ENCODE data around the gene SSBP1. TPM values are rescaled to one million over a fixed set of nuclear protein-coding genes. Genes with fewer than 3 reads are reported as not detected.

The SSBP1 gene
- total RNA-seq, 1 donor from 2014 or later, result 116 TPM

DNA sequence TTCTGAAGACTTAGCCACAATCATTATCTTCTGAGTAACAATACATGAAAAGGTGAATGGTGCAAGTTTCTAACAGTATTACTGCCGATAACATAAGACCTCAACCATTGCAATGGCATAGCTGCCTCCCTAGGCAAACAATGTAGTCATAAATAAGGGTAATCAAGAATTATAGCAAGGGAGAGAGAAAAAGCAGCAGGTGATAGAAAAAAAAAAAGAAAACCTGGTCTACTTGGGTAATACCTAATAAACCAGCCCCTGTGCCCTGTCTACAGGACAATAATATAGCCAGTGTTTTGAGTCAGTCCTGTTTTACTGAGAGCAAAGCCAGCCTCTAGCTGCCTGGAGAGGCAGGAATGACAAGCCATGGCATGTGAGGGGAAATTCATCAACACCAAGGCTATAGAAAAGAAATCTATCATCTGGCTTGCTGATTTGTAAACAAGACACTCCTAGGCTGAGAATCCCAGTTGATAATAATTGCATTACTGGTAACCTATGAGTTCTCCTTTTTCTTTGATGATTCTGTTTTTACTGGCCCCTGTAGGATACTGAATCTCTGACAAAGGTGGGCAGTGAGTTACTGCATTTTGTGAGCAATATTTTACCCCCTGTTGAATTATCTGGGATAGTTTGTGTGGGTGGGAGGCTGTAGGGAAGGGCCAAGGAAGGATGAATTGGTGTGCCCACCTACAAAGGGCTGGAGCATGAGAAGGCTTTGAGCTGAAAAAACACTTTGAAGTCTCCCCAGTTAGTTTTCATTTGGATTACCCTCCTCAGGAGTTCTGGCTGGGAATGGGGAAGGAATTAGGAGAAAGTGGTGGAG, 31.7 kb upstream of the SSBP1 start:
- intact Hi-C loops (cut with DNase I), result no loop called here
- no peak for ATAC-seq (ENCODE audit: poor library complexity)

DNA sequence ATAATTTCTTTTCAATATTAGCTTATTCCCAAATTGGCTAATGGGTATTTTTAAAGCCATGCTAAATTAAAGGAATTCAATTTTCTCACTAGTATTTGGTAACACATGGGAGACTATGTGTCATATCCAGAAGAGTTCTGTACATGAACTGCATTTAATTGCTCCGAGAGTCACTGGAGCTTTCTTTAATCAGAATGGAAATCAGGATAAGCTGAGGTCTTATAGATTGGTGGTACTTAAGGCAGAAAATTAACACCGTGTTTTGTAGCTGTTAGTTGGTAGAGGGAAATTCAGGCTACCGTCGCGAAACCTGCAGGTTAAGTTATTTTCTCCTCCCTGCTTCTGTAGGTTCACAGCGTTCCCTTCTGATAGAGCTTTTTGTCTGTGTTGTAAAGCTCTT, 29.8 kb upstream of the SSBP1 start, which contains the start of gene WEE2:
Gene WEE2, plus strand, starts transcription at position 3 of the 400 bp plus-strand sequence. CDS start 406 bp downstream, outside the sequence.
- ATAC-seq (ENCODE audit: poor library complexity) (no peak), DNase-seq (no peak)
- intact Hi-C loops (cut with DNase I), result no loop called here

More for the DNA sequence above, 31.7 kb upstream of the SSBP1 start:
- DNase-seq, result no peak

DNA sequence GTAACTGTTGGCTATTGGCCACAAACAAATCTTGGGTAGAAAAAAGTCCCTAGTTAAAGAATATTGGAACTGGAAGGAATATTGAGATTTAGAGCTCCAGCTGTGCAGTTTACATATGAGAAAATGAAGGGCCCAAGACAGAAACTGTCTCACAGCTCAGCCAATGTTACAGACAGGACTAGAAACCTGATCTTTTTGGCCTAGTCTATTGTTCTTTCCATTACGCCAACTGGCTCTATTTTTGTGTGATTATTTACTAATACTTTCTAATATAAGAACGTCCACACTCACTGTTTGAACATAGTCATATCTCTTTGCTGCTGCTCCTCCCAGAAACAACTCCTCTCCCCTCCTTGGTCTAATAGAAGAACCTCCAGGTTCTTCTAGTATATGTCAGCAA, 28.8 kb upstream of the SSBP1 start:
- DNase-seq (no peak), ATAC-seq (ENCODE audit: poor library complexity) (no peak)
- intact Hi-C loops (cut with DNase I), result no loop called here

DNA sequence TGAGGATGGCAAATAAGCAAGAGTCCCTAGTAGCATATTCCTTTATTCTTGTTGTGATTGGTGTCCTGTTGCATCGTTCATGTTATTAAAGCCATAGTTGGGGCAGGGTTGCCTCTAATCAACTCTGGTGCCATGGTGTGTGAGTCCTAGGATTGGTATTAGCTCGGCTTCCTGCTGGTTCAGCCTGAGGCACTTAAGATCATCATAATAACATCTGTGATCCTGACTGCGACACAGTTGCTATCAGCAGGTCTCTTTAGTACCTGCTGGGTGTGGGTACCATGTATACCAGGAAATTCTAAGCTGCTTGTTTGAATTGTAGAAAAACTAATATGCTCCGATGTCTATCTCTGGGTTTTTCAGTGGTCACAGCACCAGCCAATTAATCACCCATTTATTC, 28.4 kb upstream of the SSBP1 start:
- no peak for DNase-seq
- no peak for ATAC-seq (ENCODE audit: poor library complexity)
- intact Hi-C loops (cut with DNase I), result no loop called here

DNA sequence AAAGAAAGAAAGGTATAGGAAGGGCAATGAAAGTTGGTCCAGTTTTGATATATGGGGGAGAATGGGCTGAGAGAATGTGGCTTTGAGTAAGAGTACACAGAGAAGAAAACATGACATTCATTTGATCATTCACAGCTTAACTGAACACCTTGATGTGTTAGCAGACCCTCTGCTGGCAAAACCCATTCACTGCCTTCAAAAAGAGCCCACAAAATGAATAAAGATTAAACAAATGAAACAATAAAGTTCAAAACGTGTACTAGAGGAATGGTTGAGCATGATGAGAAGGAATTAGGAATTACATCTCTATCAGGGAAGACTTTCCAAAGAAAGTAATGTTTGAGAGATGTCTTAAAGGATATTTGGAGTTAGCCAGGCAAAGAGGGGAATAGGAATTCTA, 27.9 kb upstream of the SSBP1 start:
- intact Hi-C loops (cut with DNase I), result no loop called here

DNA sequence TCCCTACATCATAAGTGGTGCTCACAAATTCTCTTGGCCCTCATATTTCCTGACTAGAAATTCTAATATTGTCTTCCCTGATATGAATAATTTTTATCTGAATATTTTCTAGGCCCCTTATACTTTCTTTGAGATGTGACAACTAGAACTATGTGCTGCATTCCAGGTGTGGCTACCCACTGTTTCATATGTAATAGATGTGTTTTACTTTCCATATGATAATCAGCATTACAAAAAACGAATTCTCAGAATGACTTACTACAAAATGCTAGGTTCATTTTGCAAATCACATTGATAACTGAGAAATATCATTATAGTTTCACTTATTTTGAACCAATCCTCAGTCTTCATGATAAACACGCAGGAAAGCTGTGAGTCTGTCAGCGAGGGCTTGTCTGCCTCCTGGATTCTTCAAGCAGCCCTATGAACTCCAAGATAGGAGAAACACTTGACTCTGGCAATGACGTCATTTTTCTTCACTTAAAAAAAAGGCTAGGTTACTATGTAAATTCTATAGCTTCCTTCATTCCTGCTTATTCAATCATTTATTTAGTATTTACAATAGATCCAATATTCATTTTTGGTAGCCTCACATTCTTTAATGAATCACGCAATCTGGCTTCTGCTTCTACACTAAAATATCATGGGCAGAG, 25.4 kb upstream of the SSBP1 start:
- intact Hi-C loops (cut with DNase I), result no loop called here
- no peak for DNase-seq
- no peak for ATAC-seq (ENCODE audit: poor library complexity)

More for the DNA sequence above, 27.9 kb upstream of the SSBP1 start:
- no peak for DNase-seq
- ATAC-seq (ENCODE audit: poor library complexity), result no peak

DNA sequence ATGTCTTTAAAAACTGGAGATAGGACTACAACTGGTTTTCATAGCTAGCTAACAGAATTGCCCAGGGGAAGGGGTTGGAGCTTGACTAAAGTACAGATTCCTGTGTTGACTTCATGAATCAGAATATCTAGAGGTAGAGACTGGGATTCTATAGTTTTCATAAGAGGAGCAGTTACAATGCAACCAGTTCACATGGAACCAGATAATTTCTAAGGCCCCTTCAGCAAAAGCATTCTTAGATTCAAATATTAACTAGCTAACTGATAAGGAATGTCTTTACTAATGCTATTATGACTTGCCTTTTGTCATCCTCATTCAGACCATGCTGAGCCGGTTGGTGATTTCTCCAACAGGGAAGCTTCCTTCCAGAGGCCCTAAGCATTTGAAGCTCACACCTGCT, 24.3 kb upstream of the SSBP1 start:
- ATAC-seq (ENCODE audit: poor library complexity) (no peak), DNase-seq (no peak)
- intact Hi-C loops (cut with DNase I), result no loop called here

DNA sequence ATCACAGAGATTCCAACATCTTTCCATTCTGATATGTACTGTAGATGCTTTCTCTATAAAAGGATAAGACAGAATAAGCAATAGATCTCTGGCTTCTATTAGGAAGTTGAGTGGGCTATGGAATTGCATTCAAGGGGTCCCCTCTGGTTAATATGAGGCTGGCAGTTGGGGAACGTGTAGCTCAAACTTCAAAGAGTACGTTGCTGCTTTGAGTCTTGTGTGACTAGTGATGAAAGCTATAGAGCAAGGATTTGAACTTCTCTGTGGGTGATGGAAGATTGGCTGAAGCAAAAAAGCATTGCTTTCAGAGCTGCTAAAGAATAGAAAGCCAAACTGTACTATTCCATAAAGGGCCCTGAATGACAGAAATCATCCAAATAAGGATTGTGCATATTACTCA, 23.6 kb upstream of the SSBP1 start:
- no peak for ATAC-seq (ENCODE audit: poor library complexity)
- no peak for DNase-seq
- intact Hi-C loops (cut with DNase I), result no loop called here

DNA sequence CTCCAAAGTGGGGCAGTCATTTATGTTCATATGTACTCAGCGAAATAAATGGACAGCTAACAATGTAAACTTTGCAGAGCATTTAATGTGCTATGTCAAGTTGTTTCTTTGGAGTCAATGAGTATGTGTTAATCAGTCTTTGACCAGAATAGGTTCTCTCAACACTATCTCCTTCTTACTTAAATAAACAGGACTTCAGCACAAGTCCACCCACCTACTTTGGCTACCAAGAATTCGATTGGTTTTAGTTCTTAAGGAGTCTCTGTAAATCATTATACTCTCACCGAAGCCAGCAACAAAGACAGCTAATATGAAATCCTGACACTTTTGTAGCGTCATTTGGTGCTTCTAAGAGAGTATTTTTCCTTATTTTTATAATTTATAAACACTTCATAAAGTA, 23.1 kb upstream of the SSBP1 start:
- ATAC-seq (ENCODE audit: poor library complexity), result no peak
- intact Hi-C loops (cut with DNase I), result no loop called here
- no peak for DNase-seq

DNA sequence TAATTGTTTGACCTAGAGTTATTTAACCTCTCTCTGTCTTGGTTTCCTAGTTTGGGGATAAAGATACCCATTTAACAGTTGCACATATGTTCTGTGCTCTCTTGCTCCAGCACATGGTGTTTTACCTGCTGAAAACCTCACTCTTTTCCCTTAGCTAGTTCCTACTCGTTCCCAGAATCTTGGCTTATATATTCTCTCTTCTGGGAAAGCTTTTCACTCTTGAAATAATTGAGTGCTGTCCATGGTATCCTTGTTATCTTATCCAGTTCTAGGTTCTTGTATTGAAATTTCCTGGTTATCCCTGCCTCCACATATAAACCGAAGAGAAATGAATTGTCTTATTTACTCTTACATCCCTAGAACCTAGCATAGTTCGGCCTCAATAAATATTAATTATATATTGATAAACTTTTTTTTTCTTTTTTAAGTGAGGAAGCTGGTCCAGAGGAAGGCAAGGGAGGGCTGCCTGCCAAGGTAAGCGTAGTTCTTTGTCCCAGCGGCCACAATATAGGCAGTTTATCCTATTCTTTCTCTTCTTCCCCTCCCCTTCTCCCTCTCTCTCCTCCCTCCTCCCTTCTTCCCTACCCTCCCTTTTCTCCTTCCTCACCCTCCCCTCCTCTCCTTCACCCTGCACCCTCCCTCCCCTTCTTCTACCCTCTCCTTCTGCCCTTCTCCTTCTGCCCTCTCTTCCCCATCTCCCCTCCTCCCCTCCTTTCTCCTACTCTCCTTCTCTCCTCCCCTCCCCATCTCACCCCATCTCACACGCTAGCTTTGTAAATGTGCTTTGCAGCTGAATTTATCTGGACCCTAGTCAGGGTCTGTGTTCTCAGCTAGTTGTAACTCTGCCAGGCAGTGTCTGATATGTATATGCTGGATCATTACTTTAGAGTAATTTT, 22.1 kb upstream of the SSBP1 start:
- no peak for ATAC-seq (ENCODE audit: poor library complexity)
- intact Hi-C loops (cut with DNase I), result no loop called here
- no peak for DNase-seq

DNA sequence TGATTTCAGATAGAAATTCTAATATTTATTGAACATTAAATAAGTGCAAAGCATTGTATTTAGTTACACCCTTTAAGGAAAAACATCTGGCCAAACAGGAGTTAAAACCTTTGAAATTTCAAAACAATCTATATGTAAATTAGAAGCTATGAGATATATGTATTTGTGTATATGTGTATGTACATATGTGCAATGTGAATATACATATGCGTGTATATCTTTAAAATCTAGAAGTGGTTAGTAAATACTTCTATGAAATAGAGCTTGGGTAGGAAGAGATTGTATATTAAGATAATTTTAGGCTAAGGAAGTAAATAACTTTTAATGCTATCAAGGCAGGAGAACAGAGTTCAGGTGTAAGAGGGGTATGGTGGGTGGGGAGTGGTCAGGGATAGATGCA, 20.7 kb upstream of the SSBP1 start:
- no peak for ATAC-seq (ENCODE audit: poor library complexity)
- no peak for DNase-seq

DNA sequence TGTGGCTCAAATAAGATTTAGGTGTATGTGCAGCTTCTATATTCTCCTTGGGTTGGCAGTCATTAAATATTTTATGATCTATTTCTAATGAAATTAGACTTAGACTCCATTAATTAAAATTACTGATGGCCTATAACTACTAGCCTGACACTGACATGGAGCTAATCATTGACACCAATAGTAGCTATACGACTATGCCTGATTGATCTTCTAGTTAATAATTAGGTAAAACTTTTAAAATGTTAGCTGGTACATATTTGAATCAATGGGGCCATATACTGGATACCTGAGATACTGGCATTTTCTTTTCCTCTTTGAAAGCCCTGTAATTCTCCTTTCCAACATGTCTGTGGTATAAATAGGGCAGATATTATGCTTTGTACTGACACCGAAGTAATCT, 15.6 kb upstream of the SSBP1 start:
- no peak for DNase-seq
- intact Hi-C loops (cut with DNase I), result no loop called here
- no peak for ATAC-seq (ENCODE audit: poor library complexity)

More for the DNA sequence above, 20.7 kb upstream of the SSBP1 start:
- intact Hi-C loops (cut with DNase I), result no loop called here

DNA sequence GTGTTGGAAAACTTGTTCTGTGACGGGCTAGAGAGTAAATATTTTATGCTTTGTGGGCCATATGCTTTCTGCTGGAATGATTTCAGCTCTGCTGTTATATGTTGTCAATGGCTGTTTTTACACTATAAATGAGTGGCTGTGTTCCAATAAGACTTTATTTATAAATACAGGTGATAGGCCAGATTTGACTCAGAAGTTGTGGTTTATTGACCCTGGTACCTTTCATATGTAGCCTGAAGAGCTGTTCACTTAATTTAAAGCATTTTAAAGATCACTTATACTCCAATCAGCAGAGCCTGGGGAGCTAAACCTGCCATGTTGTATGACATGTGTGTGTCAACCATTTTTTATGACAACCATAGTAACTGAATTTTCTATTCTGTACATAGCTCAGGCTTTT, 9.1 kb upstream of the SSBP1 start:
- no peak for DNase-seq
- intact Hi-C loops (cut with DNase I), result no loop called here
- ATAC-seq (ENCODE audit: poor library complexity), result no peak

DNA sequence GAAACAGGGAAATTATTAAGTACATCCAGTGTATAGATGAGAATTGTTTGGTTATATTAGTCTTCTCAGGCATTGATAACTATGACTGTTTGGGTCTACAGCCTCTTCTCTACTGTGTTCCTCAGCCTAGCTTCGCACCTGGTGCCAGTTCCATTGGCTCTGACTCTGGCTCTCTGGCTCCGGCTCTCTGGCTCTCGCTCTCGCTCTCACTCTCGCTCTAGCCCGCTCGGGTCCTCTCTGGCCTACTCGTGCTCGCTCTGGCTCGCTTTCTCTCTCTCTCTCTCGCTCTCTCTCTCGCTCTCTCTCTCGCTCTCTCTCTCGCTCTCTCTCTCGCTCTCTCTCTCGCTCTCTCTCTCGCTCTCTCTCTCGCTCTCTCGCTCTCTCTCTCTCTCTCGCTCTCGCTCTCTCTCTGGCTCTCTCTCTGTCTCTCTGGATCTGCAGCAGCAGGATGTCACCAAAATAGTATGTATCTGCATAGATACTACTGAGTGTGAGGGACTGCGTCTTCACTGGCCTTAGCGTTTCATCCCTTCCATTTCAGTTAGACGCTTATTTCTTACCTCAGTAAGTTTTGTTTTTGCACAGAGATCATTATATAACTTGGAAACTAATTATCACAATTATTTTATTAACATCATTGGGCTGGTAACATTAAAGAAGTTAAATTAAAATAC, 6.5 kb upstream of the SSBP1 start:
- intact Hi-C loops (cut with DNase I), result no loop called here
- ATAC-seq (ENCODE audit: poor library complexity) (no peak), DNase-seq (no peak)

DNA sequence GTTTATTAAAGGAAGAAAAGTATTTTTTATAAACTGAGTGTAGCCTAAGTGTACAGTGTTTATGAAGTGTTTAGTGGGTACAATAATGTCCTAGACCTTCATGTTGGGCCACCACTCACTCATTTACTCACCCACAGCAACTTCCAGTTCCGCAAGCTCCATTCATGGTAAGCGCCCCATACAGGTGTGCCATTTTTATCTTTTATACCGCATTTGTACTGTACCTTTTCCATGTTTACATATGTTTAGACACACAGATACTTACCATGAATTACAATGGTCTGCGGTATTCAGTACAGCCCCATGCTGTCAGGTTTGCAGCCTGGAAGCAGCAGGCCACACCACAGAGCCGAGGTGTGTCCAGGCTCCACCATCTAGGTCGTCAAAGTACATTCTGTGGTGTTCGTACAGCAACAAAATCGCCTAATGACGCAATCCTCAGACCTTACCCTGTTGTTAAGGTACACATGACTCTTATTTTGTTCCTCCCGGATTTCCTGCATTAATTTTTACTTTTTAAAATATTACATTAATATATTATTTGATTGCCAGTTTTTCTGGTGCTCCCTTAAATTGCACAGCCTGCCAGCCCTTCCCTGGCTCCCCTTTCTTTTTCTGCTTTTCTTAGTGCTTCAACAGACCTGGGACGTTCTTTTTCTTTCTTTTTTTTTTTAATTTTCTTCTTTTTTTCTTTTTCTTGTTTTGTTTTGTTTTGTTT, 881 bp upstream of the SSBP1 start:
- intact Hi-C loops (cut with DNase I), result no loop called here
- DNase-seq (no peak), ATAC-seq (ENCODE audit: poor library complexity) (no peak)

DNA sequence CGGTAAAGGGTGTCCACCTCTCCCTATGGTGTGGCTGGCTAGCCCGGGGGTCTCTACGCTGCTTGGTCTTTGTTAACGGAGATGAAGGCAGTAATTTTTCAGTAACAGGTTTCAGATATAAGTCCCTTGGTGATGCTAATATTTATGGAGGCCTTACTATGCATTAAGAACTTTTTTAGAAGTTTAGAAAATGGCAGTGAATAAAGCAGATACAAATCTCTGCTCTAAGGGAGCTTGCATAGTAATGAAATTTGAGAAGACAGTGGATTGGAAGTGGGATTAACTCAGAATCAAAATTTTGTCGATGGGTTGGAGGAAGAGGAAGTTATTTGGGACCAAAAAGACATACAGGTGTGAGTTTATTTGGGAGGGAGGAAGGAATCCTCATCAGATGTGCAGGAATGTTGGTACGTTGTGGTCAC, 445 bp downstream of the SSBP1 start:
- ATAC-seq (ENCODE audit: poor library complexity) (no peak), DNase-seq (no peak)
- intact Hi-C loops (cut with DNase I), result no loop called here

DNA sequence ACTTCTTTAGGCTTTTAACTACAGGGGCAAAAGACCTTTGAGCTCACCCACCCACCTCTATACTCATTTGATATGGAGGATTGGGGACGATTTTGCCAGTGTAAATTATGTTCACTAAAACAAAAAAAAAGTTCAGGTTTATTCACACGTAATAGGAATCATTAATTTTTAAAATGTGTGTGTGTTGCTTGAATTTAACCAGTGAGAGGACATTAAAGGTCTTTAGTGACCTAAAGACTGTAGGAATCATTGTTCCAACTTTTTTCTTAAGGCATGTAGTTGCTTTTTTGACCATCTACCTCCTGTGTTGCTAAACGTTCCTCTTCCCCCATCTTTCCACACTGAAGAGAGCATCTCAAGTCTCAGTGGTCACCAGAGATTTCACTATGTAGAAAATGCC, 1.1 kb downstream of the SSBP1 start:
- no peak for DNase-seq
- intact Hi-C loops (cut with DNase I), result no loop called here
- ATAC-seq (ENCODE audit: poor library complexity), result no peak

DNA sequence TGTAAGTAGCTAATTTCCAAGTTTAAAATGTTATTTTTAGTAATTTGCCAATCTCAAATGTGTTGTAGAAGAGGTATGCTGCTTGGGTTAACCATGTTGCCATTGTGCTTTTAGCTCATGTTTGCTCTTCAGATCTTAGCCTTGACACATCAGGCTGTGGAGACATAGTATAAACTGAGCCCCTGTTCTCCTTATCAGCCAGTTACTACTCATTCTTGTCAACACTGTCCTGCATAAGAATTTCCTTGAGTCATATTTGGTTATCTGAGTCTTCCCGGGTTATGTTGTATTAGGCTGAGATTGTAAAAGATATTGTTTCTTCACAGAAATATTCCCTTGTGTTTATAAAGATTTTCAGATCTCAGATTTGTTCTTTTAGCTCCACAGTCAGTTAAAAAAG, 4.1 kb downstream of the SSBP1 start:
- DNase-seq (no peak), ATAC-seq (ENCODE audit: poor library complexity) (no peak)
- intact Hi-C loops (cut with DNase I), result no loop called here
